Measurements from ENCODE around the gene PAK5. TPM values are rescaled to one million over a fixed set of nuclear protein-coding genes. Genes with fewer than 3 reads are reported as not detected.

PAK5 gene
- 33.0 TPM for total RNA-seq

GRCh38 chr20:9838378-9839295 is at the start of gene PAK5:
Gene PAK5 (minus strand): TSS chr20:9839076. CDS start chr20:9644328, 194,748 bp downstream.

DNA sequence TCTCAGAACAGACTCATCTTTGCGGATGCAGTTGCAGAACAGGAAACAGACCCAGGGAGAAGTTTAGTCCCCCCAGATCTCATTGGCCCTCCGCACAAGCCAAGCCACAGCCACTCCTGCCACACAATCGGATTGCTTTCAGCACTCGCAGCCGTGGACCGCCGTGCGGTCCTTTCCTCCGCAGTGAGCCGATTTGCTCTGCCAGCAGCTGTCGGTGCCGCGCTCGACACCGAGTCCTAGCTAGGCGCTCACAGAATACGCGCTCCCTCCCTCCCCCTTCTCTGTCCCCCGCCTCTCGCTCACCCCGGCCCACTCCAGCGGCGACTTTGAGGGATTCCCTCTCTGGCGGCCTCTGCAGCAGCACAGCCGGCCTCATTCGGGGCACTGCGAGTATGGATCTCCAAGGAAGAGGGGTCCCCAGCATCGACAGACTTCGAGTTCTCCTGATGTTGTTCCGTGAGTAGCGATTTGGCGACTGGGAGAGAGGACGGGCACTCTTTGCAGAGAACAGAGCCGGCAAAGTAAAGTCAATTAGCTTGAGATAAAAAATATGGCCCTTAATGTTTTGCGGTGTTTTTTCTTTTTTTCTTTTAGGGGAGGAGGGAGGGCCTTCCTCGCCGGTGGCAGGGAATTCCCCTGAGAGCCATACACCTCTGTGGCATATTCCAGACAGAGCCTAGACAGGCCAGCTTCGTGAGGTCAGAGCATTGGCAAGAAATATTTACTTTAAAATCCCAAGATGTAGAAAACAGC is 324.2 kb downstream of the PAK5 start, which contains the start of gene LAMP5:
Gene LAMP5, plus strand, starts transcription at position 130 of the 753 bp plus-strand sequence. Its CDS starts 263 bp downstream, at position 393.

Other genes starting within 250 kb of the PAK5 start
- gene ANKEF1, start 195.9 kb upstream of the PAK5 start, total RNA-seq: 5.5 TPM

Data from diencephalon (tissue), 1 donor.